Tibial nerve (tissue), 4 donors: ENCODE data around the gene VEZF1.

Experiments
- CTCF ChIP-seq, 5 experiments: fragments of 200-600 bp in 3 of 5; fragments of 450-650 bp in 2 of 5; sonication (generic) in 3 of 5; IDR thresholded peaks; one replicate each; pipeline ENCODE4 v1.5.1; 2016 to 2019; ENCODE audit warnings: antibody characterized with exemption in 5 of 5, mild to moderate bottlenecking in 3 of 5, moderate library complexity in 2 of 5
- EP300 ChIP-seq, 2 donors: sonication (generic); formaldehyde crosslinking; IDR thresholded peaks; one replicate each; pipeline ENCODE4 v1.6.1; 2017; ENCODE audit warnings: antibody characterized with exemption in 2 of 2, mild to moderate bottlenecking in 1 of 2
- POLR2A ChIP-seq, 2 donors: fragments of 450-650 bp; IDR thresholded peaks; one replicate each; pipeline ENCODE4 v1.6.1; 2017; ENCODE audit warnings: antibody characterized with exemption in 2 of 2, mild to moderate bottlenecking in 2 of 2, moderate library complexity in 2 of 2

- TF ChIP-seq POLR2A (IDR thresholded peaks at IDR 0.05) (no peak), CTCF (IDR thresholded peaks at IDR 0.05) (no peak), EP300 (IDR thresholded peaks at IDR 0.05) (no peak)
Measured at GRCh38 chr17:57938061-57938502, 50.0 kb downstream of the VEZF1 start.
